DMS53 treated with DMSO at 0.1 percent for 48 hours (cell line): Measurements from ENCODE around the gene TRMT11.
A peak's percentile ranks its signal among the peaks of the same experiment; 100 is the strongest.
"Not testable (repeated sequence)": the region's sequence is repeated elsewhere in the genome, so short reads cannot be mapped to it uniquely, and the experiment has no call there.

Experiments
- DNase-seq: peaks from one replicate; lab custom pipeline; 2025; ENCODE audit not compliant: unreplicated experiment; lab: John Stamatoyannopoulos, UW

TRMT11 gene

DNA sequence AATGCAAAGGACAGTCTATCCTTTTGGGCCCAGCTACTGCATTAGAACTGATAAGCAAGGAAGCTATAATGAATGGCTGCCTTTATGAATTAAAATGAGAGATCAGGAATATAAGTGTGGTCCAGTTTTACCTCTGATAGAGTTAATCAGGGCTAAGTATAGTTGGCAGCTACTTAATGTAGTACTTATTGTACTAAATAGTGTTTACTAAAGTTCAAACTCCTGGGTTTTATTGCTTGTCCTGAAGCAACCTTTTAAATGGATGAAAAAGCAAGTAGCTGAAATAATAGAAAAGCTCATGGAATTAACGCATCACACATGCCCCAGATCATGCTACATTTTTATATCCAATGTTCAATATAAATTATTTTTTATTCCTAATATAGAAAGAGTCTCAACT lies 5.3 kb downstream of the TRMT11 start:
- no peak for DNase-seq

DNA sequence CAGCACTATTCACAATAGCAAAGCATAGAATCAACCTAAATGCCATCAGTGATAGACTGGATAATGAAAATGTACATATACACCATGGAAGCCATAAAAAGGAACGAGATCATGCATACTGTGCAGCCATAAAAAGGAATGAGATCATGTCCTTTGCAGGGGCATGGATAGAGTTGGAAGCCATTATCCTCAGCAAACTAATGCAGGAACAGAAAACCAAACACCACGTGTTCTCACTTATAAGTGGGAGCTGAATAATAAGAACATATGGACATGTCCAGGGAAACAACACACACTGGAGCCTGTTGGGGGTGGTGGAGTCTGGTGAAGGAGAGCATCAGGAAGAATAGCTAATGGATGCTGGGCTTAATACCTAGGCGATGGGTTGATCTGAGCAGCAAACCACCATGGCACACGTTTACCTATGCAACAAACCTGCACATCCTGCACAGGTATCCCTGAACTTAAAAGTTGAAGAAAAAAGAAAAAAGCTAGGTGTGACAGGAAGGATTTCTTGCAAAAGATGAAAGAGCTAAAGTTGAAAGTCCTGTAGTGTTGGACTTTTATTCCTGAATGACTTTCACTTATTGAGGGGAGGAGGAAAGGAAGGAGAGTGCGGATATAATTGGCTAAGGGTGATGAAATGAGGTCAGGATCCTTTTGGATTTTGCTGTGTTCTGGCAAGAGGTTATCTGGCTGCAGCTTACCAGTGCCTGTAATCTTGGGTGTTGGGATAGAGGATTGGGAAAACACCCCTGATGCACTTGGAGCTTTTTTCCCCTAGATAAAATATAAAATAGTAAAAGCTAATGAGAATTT lies 8.5 kb downstream of the TRMT11 start:
- DNase-seq = no peak

DNA sequence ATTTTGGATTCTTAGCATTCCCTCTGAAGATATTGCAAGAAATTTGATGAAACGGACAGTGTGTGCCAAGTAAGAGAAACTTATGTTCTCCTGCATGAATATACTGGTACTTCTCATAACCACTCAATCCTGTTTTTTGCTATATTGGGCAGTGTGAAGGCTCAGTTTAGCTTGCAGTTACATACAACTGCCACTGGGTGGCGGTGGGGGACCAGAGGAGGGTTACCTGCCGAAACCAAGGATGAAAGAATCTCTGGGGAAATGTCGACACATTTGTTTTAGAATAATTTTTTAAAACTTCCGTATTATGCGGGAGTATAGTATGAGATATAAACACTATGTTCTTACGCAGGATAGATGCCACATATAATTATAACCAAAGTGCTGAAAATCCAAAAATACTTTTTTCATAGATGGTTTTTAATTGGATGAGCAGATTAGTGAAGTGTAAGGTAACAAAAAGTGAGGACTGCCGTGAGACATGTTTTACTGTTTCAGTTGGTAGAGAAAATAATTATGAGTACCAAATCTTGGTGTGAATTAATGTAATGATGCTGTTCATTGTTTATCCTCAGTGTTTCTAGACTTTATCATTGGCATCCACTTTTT lies 9.7 kb downstream of the TRMT11 start:
- peak; percentile 56 for DNase-seq

DNA sequence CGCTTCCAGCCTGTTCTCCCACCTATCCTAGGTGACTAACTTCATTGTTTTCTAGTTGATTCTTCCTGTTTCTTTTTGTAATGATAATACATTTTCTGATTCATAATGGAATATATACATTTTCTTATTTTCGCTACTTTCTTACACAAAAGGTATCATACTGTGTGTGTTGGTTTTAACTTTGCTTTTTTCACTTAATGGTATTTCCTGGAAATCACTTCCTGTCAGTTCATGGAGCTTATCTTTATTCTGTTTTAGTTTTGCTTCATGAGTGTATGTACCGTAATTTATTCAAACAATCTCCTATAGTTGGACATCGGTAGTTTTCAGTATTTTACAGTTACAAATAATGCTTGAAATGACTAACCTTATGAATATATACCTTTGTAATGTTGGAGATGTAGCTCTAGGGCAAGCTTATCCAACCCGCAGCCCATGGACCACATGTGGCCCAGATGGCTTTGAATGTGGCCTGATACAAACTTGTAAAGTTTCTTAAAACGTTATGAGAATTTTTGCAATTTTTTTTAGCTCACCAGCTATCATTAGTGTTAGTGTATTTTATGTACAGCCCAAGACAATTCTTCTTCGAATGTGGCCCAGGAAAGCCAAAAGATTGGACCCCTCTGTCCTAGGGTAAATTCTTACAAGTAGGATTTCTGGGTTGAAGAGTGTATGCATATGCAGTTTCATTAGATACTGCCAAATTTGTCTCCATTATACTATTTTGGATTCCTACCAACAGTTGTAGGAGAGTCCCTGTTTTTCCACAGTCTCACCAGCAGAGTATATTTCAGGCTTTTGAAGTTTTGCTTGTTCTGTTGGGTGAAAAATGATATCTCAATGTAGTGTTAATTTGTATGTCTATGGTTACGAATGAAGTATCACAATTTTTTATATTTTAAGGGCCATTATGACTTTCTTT lies 16.7 kb downstream of the TRMT11 start:
- no peak for DNase-seq

DNA sequence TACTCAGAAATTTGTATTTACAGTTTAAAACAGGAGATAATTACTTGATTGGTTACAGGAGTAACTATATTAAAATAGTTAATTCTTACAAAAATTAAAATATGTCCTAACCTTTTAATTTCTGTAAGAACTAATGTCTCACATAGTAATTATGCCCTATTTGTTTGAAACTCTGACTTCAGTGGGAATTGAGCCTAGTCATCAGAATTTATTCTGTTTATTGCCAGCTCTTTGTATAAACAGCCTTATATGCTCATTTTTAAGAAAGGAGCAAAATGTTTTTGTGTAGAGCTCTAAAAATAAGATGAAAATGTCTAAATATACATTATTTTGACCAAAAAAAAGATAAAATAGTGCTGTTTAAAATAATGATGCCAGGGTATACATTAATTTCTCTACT lies 21.5 kb downstream of the TRMT11 start:
- DNase-seq = no peak

DNA sequence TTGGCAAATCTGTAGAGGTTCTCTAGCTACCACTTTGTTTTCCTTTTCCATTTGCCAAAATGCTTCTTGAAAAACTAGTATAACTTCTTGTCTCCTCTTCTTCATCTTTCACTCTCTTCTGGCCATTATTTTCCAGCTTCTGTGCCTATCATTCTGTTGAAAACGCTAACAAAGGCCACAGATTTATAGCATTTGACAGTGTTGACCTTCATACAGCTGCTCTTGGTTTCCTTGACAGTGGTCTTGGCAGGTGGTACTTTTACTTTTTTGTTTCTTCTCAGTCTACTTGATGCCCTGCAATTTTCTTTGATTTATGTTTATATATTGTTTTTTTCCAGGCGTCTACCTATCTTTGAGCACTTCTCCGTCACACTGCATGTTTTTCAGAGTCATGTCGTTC lies 23.7 kb downstream of the TRMT11 start:
- no peak for DNase-seq

DNA sequence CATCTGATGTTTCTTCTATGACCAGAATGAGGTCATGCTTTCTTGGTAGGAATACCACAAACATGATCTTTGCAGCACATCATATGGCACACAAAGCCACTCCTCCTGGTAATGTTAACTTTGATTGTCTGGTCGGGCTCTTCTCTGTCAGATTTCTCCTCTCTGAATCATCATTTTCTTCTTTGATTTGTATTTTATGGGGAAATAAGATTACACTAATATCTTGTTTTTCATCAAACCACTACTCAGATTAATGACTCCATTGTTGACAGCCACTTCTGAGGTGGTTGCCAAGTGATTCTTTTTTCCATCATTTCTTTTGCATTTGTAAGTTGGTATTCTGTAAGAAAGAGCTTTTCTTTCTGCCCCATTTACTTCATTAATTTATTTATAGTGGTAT lies 29.5 kb downstream of the TRMT11 start:
- no peak for DNase-seq

DNA sequence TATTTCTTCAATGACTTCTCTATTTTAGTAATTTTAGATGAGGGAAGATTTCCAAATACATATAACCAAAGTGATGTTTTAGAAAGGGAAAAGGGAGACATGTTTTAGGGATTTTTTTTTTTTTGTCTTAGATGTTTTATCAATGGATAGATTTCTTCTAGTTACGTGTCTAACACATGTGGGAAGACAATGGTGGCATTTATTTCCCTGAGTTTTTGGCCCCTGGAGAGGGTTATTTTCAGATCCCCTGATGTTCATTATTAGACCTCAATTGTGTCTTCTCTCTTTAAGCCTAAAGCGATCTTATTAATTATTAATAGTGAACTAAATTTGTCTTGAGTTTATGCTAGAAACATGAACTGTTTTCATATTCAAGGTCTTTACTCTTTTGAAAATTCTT lies 30.3 kb downstream of the TRMT11 start:
- DNase-seq = no peak

DNA sequence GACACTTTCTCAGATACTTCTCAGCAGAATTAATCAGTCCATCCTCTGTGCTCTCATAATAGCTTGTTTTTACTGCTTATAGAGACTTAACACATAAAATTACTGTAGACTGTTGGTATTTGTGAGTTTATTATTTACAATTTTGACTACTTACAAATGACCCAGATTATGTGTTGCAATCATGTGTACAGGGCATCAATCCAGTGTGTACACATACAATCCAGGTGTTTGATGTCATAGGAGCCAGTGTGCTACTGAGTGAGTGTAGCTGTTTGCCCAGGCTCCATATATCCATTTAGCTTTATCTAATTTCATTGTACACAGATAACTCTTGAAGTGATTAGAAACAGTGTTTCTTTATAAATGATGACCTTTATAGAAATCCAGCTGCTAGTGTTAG lies 31.3 kb downstream of the TRMT11 start:
- DNase-seq = no peak

DNA sequence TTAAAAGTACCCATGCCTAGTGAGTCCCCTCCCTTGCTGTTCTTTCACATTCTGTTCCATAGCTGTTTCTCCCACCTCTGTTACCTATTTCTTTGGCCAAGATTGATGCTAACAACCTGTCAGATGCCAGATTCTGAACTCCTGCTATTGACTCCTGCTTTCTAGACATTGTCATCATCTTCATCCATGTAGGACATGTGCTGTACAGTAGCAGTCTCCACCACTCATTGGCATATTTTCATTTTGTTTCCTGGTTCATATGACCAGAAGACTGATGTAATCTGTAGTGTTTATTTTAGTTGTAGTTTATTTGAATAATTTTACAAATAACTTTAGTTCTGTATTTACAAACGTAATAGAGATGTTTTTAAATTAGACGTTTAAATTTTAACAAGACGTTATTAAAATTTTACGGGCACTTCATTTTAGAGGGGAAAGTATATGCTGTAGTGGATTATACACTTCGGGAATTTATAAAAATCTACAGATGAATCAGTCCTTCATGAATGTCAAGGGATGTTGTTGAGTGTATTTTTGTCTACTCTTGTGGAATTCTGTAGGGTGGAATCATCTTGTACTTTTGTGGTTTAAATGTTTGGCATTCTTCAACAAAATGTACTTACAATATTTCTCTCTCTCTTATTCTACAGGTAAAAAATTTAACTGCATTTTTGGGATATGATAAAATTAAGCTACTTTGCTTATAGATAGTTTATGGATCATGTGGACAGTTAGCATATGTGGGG lies 34.1 kb downstream of the TRMT11 start:
- DNase-seq = no peak

DNA sequence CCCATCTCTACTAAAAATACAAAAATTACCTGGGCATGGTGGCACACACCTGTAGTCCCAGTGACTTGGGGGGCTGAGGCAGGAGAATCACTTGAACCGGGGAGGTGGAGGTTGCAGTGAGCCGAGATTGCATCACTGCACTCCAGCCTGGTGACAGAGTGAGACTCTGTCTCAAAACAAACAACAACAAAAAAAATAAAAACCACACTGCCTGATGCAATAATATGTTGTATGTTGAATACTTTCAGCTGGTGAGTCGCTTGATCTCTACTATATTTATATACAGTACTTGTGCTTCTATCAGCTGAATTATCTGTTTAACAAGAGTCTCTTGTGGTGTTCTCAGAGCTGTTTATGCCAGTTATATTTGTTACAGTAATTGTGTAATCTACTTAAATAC lies 37.1 kb downstream of the TRMT11 start:
- DNase-seq = not testable (repeated sequence)

DNA sequence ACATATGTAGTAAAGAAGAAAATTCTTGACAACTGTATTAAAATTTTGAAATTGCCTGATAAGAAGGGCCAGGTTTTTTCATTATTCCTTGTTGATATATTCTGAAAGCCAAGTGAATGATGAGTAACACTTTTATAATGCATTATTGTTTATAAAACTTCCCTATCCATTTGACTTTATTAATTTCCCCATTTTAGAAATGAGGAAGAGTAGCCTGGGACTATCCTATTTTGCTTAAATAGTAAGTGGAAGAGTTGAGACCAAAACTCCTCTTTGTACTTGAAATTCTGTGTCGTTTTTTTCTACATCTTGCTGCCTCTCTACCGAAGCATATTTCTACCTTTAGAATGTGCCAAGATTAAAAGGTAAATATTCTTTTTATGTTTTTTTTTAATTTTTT lies 39.7 kb downstream of the TRMT11 start:
- no peak for DNase-seq

DNA sequence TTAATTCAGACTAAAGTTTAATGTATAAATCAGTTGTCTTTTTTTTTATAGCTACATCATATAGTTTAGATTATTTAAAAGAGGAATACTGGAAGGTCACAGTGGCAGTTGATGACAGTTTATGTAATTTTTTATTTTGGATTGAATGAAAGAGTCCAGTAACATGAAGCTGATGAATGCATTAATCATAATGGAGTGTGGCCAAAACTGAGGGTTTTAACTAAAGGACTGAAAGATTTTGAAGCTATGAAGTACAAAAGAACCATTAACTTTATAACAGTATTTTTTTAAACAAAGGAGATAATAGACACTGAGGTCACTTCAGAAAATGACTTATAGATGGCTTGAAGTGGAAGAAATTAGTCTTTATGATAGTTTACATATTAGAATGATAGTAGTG lies 41.3 kb downstream of the TRMT11 start:
- no peak for DNase-seq

DNA sequence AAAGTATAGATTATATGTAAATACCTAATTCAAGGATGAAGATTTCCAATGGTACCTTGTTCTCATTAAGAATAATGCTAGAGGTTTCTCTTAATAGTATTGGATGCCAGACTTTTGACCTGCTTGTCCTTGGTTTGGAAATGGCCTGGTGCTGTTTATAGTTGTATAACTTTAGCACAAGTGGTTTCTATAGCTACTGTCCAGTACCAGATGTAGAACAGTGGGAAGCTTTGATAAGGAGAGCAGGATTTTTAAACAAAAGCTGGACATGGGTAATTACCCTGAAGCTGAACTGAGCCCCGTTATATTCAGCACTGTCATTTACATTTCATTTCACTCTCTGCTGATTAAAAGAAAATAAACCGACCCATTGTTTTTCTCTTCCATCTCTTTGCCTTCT lies 43.7 kb downstream of the TRMT11 start:
- DNase-seq = no peak

DNA sequence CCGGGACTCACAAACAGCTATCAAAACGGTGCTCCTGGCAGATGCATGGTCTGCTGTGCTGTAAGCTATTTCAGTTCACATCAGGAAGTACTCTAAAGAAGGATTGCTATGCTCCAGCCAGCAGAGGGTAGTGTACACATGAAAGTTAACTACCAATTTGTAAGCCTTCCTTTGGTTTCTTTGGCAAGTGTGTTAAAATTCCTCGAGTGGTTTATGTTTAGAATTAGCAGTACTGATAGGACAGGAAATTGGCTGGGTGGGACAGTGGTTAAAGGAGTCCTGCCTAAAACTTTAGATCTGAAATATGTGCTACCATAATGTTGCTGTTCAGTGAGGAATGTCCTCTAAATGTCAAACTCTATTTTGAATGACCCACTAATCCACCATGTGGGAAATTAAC lies 47.4 kb downstream of the TRMT11 start:
- DNase-seq = no peak

DNA sequence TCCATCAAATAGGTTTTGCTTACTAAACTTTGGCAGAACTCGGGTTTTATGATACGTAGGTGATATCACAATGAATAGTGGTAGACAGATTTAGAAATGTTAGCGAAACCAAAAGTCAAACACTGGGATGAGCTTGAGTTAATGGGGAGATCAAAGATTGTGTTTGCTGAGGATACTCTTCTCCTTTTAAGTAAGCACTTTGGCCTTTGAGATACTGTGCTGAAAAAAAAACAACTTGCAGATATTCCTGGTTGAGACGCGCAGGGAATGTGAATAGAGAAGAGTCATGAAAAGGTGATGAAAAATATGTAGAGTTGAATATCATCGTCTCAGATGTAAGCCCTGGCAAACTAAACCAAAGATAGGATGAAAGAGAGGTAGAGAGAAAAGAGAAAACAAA lies 48.3 kb downstream of the TRMT11 start:
- DNase-seq = no peak

DNA sequence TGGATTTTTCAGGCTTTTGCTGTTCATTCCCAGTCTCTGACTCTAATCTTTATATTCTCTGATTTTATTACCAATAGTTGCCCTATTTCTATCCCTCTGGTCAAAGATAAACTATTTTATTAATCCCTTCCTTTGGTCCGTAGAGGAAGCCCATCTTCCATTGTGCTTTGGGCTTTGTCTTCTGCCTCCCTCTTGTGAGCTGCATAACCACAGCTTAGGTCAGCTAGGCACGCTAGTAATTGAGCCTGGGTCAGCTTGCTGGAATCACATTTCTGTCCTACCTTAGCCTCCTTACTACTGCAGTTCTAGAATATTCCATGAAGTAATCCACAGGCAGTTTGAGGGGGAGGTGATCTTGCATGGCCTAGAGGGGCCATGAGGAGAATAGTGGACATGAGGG lies 49.4 kb downstream of the TRMT11 start:
- no peak for DNase-seq

DNA sequence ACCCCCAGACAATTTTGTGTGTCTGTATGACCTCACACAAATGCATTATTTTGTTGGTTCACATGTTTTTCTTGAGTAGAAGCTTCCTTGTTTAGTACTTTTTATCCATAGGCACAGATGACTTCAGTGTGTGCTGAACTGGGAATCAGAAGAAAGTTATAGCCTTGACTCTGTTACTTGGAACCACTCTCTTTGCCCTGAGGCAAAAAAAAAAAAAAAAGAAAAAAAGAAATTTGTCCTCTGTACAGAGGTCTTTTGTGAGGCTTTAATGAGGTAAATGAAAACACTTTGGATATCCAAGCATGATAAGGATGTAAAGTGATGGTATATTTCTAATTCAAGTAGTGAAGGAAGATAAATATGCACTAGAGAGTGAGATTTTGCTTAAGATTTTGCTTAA lies 51.9 kb downstream of the TRMT11 start:
- no peak for DNase-seq

DNA sequence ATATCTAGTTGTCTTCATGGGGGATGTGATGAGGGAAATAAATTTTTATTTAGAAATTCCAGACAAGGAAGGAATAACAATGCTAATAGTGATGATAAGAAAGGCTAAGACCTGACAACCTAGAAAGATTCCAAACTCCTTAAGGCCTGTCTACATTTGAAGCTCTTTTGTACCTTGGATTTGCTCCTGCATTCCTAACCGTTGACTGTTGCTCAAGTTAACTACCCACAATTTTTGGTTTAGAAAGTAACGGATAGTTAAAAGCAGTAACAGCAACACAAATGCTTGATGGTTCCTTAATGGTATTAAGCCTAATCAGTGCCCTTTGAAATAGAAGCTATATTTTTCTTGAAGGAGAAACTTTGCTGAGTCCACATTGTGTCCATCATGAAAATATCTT lies 52.9 kb downstream of the TRMT11 start:
- DNase-seq = no peak

DNA sequence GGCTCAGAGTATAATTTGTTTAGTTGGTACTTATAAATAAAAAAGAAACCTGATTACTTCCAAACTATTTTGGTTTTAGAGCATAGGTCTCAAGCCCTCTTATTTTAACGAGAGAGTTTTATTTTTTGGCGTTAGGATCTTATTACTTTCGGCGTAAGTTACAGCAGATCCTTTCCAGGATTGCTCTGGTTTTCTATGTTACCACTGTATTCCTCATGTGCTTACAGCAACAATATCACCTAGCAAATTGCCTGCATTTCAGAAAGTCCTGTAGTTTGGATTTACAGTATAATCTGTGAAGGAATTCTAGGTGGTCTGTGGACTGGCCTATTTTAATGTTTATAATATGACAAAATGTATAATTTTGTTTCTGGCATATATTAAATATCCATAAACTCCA lies 54.1 kb downstream of the TRMT11 start:
- DNase-seq = no peak

DNA sequence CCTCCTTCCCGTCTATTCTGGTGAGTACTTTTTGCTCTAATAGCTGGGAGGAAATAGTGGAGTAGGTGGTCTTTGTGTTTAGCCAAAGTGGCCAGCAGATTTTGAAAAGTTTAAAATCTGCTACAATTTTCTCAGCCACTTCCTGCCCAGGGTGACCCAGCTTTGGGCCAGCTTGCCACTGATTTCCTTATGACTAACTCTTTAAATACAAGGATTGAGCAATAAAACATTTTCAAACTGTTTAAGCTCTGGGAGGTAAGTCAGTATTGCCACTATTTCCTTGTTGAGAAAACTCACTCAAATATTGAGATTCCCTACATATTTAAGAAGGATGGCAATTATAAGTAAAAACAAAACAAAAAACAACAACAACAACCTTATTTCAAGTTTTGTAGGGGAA lies 54.5 kb downstream of the TRMT11 start:
- DNase-seq = no peak
